HL-60 (cell line): ENCODE measurements around the gene MEIS1.

Experiments
- DNase-seq, 2 experiments: peaks; one replicate each; pipeline ENCODE4 v3.0.0-alpha.2; 2010 to 2020; ENCODE audit warnings: low read depth in 1 of 2, low spot score in 1 of 2
- H3K27ac ChIP-seq: fragments of 250-450 bp; sonication (Bioruptor Pico); replicated peaks from 2 replicates; pipeline ENCODE4 v1.5.1; 2020; ENCODE audit warnings: mild to moderate bottlenecking, moderate library complexity
- H3K27me3 ChIP-seq: fragments of 250-450 bp; sonication (Bioruptor Pico); 2 replicates; pipeline ENCODE4 v1.5.1; 2021; ENCODE audit warnings: mild to moderate bottlenecking, moderate library complexity; ENCODE audit not compliant: insufficient read depth, poor library complexity, severe bottlenecking
- H3K4me3 ChIP-seq: replicated peaks from 2 replicates; pipeline ENCODE4 v1.5.1; 2011; ENCODE audit warnings: mild to moderate bottlenecking, control low read depth, low read length; ENCODE audit not compliant: insufficient read depth
- GABPA ChIP-seq: IDR thresholded peaks from 2 replicates; pipeline ENCODE4 v1.6.1; 2012; ENCODE audit warnings: low read depth
- POLR2AphosphoS5 ChIP-seq: IDR thresholded peaks from 2 replicates; pipeline ENCODE4 v1.6.1; 2012; ENCODE audit warnings: low read depth
- SPI1 ChIP-seq: IDR thresholded peaks from 2 replicates; pipeline ENCODE4 v1.6.1; 2012; ENCODE audit warnings: low read depth, mild to moderate bottlenecking, borderline replicate concordance
- TF ChIP-seq, protein P1 (sequence below): IDR thresholded peaks from 2 replicates; pipeline ENCODE4 v1.6.1; 2012; ENCODE audit warnings: low read depth; ENCODE audit not compliant: insufficient replicate concordance
- TF ChIP-seq, protein P2 (sequence below): IDR thresholded peaks from one replicate; pipeline ENCODE4 v1.5.1; 2011; ENCODE audit warnings: low read length, control low read depth, inconsistent platforms; ENCODE audit not compliant: insufficient read depth

The MEIS1 gene

DNA sequence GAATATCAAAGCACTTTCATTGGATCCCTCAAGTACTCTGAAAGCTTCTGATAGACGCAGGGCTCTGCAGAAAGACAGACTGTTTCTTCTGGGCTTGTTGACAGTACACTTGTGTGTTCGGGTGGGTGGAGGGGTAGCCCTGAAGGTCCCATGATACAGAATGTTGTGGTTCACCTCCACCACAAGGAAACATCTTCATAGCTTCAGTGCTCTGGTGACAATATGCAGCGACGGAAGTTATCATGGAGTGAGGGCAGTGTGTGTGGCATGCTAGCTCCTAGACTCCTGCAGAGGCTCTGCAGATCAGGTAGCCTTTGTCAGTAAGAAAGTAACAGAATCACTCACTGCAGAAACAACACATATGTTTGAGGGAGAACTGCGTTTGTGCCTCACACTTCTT is 90.7 kb downstream of the MEIS1 start:
- DNase-seq: no peak
- no peak overlapping the region for H3K27ac ChIP-seq

DNA sequence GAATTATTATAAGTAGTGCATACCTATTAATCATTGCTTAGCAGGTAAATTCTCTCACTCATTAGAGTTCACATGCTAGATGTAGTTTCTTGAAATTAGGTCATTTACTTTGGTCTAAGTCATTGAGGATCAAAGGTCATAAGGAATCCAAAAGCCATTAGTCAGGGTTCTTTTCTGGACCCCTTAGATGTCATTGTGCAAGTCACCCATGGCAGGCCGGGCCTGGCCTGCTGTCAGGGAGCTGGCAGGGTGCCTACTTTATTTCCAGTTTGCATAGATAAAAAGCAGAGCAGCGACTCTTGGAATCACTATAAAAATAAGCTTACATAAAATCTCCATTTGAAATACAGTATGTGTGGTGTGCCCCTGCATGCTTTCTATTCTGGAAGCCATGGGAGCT is 91.3 kb downstream of the MEIS1 start:
- TF ChIP-seq GABPA: no peak
- TF ChIP-seq, protein P1, sequence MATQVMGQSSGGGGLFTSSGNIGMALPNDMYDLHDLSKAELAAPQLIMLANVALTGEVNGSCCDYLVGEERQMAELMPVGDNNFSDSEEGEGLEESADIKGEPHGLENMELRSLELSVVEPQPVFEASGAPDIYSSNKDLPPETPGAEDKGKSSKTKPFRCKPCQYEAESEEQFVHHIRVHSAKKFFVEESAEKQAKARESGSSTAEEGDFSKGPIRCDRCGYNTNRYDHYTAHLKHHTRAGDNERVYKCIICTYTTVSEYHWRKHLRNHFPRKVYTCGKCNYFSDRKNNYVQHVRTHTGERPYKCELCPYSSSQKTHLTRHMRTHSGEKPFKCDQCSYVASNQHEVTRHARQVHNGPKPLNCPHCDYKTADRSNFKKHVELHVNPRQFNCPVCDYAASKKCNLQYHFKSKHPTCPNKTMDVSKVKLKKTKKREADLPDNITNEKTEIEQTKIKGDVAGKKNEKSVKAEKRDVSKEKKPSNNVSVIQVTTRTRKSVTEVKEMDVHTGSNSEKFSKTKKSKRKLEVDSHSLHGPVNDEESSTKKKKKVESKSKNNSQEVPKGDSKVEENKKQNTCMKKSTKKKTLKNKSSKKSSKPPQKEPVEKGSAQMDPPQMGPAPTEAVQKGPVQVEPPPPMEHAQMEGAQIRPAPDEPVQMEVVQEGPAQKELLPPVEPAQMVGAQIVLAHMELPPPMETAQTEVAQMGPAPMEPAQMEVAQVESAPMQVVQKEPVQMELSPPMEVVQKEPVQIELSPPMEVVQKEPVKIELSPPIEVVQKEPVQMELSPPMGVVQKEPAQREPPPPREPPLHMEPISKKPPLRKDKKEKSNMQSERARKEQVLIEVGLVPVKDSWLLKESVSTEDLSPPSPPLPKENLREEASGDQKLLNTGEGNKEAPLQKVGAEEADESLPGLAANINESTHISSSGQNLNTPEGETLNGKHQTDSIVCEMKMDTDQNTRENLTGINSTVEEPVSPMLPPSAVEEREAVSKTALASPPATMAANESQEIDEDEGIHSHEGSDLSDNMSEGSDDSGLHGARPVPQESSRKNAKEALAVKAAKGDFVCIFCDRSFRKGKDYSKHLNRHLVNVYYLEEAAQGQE: no peak
- TF ChIP-seq, protein P2, sequence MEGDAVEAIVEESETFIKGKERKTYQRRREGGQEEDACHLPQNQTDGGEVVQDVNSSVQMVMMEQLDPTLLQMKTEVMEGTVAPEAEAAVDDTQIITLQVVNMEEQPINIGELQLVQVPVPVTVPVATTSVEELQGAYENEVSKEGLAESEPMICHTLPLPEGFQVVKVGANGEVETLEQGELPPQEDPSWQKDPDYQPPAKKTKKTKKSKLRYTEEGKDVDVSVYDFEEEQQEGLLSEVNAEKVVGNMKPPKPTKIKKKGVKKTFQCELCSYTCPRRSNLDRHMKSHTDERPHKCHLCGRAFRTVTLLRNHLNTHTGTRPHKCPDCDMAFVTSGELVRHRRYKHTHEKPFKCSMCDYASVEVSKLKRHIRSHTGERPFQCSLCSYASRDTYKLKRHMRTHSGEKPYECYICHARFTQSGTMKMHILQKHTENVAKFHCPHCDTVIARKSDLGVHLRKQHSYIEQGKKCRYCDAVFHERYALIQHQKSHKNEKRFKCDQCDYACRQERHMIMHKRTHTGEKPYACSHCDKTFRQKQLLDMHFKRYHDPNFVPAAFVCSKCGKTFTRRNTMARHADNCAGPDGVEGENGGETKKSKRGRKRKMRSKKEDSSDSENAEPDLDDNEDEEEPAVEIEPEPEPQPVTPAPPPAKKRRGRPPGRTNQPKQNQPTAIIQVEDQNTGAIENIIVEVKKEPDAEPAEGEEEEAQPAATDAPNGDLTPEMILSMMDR: no peak
- no peak for TF ChIP-seq SPI1
- TF ChIP-seq POLR2AphosphoS5: no peak

More for the DNA sequence above, 90.7 kb downstream of the MEIS1 start:
- Histone ChIP-seq H3K4me3 (no peak overlapping the region), H3K27me3 (no peaks in the 10 kb centered on the region)
- TF ChIP-seq, protein P2: no peak
- no peak for TF ChIP-seq GABPA
- no peak for TF ChIP-seq POLR2AphosphoS5
- TF ChIP-seq SPI1: no peak
- TF ChIP-seq, protein P1: no peak

DNA sequence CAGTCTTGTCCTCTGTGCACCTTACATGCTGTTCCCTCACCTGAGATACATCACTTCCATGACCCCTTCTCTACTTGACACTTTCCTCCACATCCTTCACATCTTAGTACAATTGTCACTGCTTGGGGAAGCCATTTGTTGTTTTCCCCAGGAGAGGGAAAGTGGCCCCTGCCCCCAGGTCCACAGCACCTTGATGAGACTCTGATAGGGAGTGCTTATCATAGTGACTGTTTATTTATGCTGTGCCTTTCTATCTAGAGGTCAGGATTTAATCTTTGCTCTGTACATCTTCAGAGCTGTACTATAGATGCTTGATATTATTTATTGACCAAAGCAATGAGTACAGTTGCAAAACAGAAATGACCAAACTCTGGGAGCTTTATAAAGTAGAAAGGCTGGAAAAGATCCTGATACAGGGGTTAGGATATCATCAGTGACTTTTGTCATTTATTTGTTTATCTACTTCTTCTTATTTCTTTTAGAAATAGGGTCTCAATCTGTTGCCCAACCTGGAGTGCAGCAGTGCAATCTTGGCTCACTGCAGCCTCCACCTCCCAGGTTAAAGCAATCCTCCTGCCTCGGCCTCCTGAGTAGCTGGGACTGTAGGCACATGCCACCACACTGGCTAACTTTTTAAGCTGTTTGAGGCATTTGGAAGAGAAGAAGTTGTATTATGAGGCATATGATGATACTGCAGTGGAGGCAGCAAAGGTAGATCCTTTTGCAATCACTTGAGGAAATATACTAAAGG is 94.2 kb downstream of the MEIS1 start:
- no peak overlapping the region for H3K27ac ChIP-seq
- no peak for DNase-seq
- no peaks in the 10 kb centered on the region for H3K27me3 ChIP-seq
- H3K4me3 ChIP-seq: no peak overlapping the region
- TF ChIP-seq, protein P1: no peak
- TF ChIP-seq SPI1 (no peak), GABPA (no peak), POLR2AphosphoS5 (no peak)
- TF ChIP-seq, protein P2: no peak

More for the DNA sequence above, 91.3 kb downstream of the MEIS1 start:
- DNase-seq: no peak
- no peak overlapping the region for H3K4me3 ChIP-seq
- no peak overlapping the region for H3K27ac ChIP-seq
- no peaks in the 10 kb centered on the region for H3K27me3 ChIP-seq
